B cell (primary cell): ENCODE results near the gene CECR2. TPM values are rescaled to one million over a fixed set of nuclear protein-coding genes. Genes with fewer than 3 reads are reported as not detected.

Source experiments
- ATAC-seq: fragments of 200-7000 bp; cut with Tn5 transposase; one replicate; pipeline ENCODE4 v1.10.0; 2021; ENCODE audit warnings: low read depth, mild to moderate bottlenecking, moderate number of reproducible peaks, moderate library complexity
- CTCF ChIA-PET: fragments of 350-600 bp; sonication (Branson Sonifier 250); formaldehyde crosslinking; loops from one replicate; lab custom pipeline; 2021; ENCODE audit warnings: antibody characterized with exemption, inconsistent platforms; lab: Charles Lee
- POLR2A ChIA-PET: fragments of 350-600 bp; sonication (Branson Sonifier 250); formaldehyde crosslinking; loops from one replicate; lab custom pipeline; 2021; ENCODE audit warnings: antibody characterized with exemption; lab: Charles Lee
- DNase-seq: peaks from one replicate; pipeline ENCODE4 v3.0.0; 2013
- H2AFZ ChIP-seq: 2 replicates; pipeline ENCODE4 v1.6.1; 2012; ENCODE audit warnings: mild to moderate bottlenecking, low read depth, low read length; ENCODE audit not compliant: insufficient read depth, poor library complexity, severe bottlenecking
- H3K27ac ChIP-seq, 2 donors: 1 replicate in 1 of 2; 2 replicates in 1 of 2; pipeline ENCODE4 v1.5.1; 2012 to 2013; ENCODE audit warnings: low read length in 2 of 2, mild to moderate bottlenecking in 2 of 2, moderate library complexity in 1 of 2
- H3K27me3 ChIP-seq, 4 experiments: fragments of 200-600 bp in 1 of 4; sonication (generic) in 1 of 4; replicated peaks in 1 of 4; 1 replicate in 2 of 4; 2 replicates in 2 of 4; pipeline versions ENCODE4 v1.6.1 to v1.7.0; 2013 to 2016; ENCODE audit warnings: low read length in 3 of 4, mild to moderate bottlenecking in 2 of 4, mixed read lengths in 1 of 4, moderate library complexity in 1 of 4; ENCODE audit not compliant: insufficient read depth in 4 of 4, control insufficient read depth in 3 of 4; ENCODE audit errors: control extremely low read depth in 1 of 4
- H3K36me3 ChIP-seq, 2 experiments: replicated peaks in 1 of 2; 1 replicate in 1 of 2; 2 replicates in 1 of 2; pipeline versions ENCODE4 v1.6.1 to v1.7.1; 2013; ENCODE audit warnings: low read length in 1 of 2; ENCODE audit not compliant: insufficient read depth in 2 of 2, control insufficient read depth in 1 of 2; ENCODE audit errors: control extremely low read depth in 1 of 2, extremely low read depth in 1 of 2
- H3K4me1 ChIP-seq, 2 donors: fragments of 200-600 bp in 1 of 2; sonication (generic) in 1 of 2; 1 replicate in 1 of 2; 2 replicates in 1 of 2; pipeline versions ENCODE4 v1.5.1 to v1.6.1; 2013 to 2017; ENCODE audit warnings: low read length in 2 of 2; ENCODE audit not compliant: control insufficient read depth in 2 of 2, insufficient read depth in 2 of 2
- H3K4me2 ChIP-seq: replicated peaks from 2 replicates; pipeline ENCODE3; 2012; ENCODE audit warnings: mild to moderate bottlenecking, low read depth, low read length; ENCODE audit not compliant: poor library complexity, severe bottlenecking
- H3K4me3 ChIP-seq, 5 experiments: fragments of 200-600 bp in 1 of 5; sonication (generic) in 1 of 5; 1 replicate in 3 of 5; 2 replicates in 2 of 5; pipeline versions ENCODE4 v1.5.1 to v1.7.0; 2011 to 2016; ENCODE audit warnings: low read length in 4 of 5, mild to moderate bottlenecking in 4 of 5, low read depth in 2 of 5, control low read depth in 1 of 5, moderate library complexity in 1 of 5; ENCODE audit not compliant: insufficient read depth in 1 of 5; ENCODE audit errors: control extremely low read depth in 1 of 5, extremely low read depth in 1 of 5
- H3K79me2 ChIP-seq: fragments of 200-600 bp; sonication (generic); one replicate; pipeline ENCODE4 v1.6.0; 2016; ENCODE audit warnings: low read length; ENCODE audit not compliant: control insufficient read depth, insufficient read depth
- H3K9ac ChIP-seq: fragments of 200-600 bp; sonication (generic); 2 replicates; pipeline ENCODE4 v1.6.1; 2017; ENCODE audit warnings: mild to moderate bottlenecking, low read length, moderate library complexity
- H3K9me3 ChIP-seq, 3 donors: one replicate each; pipeline versions ENCODE4 v1.6.1 to v1.7.1; 2013; ENCODE audit warnings: low read length in 2 of 3; ENCODE audit not compliant: control insufficient read depth in 2 of 3, insufficient read depth in 1 of 3; ENCODE audit errors: control extremely low read depth in 1 of 3
- H4K20me1 ChIP-seq: 2 replicates; pipeline ENCODE4 v1.6.0; 2012; ENCODE audit warnings: mild to moderate bottlenecking, low read length; ENCODE audit not compliant: insufficient read depth, control insufficient read depth, poor library complexity, severe bottlenecking
- H3K27ac Mint-ChIP-seq: one replicate; pipeline ENCODE4 v1.8.0; 2021; ENCODE audit warnings: mixed read lengths
- H3K27me3 Mint-ChIP-seq: one replicate; pipeline ENCODE4 v1.8.0; 2021; ENCODE audit warnings: mixed read lengths
- H3K4me1 Mint-ChIP-seq: one replicate; pipeline ENCODE4 v1.8.0; 2021; ENCODE audit warnings: mixed read lengths
- H3K4me3 Mint-ChIP-seq: one replicate; pipeline ENCODE4 v1.8.0; 2021; ENCODE audit warnings: mixed read lengths
- H3K9me3 Mint-ChIP-seq: one replicate; pipeline ENCODE4 v1.8.0; 2022; ENCODE audit warnings: mixed read lengths; ENCODE audit not compliant: insufficient read depth
- EZH2 ChIP-seq: IDR thresholded peaks from 2 replicates; pipeline ENCODE4 v1.6.1; 2012; ENCODE audit warnings: borderline replicate concordance, low read depth, mild to moderate bottlenecking, moderate library complexity, low read length; ENCODE audit not compliant: insufficient read depth, poor library complexity, severe bottlenecking
- WGBS: methylation state at CpG from one replicate; pipeline ENCODE4 v1.1.5; 2013; ENCODE audit warnings: missing lambda C conversion rate; ENCODE audit not compliant: insufficient coverage; 5-methylcytosine and 5-hydroxymethylcytosine counted together
- intact Hi-C: fragments of 100-400 bp; cut with micrococcal nuclease; formaldehyde crosslinking; loops from one replicate; pipeline ENCODE4 v1.10.0; 2022
- polyA plus RNA-seq: library from polyadenylated mRNA; depleted of rRNA; stranded (reverse); fragments of >200 nt; gene quantifications from 2 replicates; pipeline ENCODE4 v1.2.3, GENCODE V29; 2012
- total RNA-seq, 2 donors: library from RNA; stranded (reverse); fragments of 120-200 nt in 1 of 2; gene quantifications; 1 replicate in 1 of 2; 2 replicates in 1 of 2; pipeline versions ENCODE4 v1.2.3 to v1.2.4, GENCODE V29; 2013 to 2022
- TF ChIP-seq, protein P1 (sequence below): fragments of 200-600 bp; IDR thresholded peaks from one replicate; pipeline ENCODE4 v1.8.0; 2022; ENCODE audit warnings: antibody characterized with exemption, mild to moderate bottlenecking

The CECR2 gene
- total and polyA plus RNA-seq, 2 donors (not counting 1 experiment from before 2014, with no cell fraction given): 0.13 to 6.6 TPM

DNA sequence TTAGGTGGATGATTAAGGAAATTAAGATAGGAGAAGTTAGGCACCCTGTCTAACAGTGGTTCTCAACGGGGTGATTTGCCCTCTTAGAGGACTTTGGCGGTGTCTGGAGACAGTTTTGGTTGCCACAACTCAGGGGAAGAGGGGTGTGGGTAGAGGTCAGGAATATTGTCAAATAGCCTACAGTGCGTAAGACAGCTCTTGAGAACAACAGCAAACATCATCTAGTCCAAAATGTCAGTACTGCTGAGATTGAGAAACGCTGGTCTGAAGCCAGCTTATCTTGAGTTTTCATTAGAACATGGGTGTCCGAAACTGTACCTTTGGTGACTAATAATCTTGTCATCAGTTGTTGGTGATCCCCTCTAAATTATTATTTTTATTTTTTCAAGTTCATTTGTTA, 38.4 kb downstream of the CECR2 start:
- Histone ChIP-seq H3K27me3 (no peaks in the 10 kb centered on the region), H3K27ac (no peak overlapping the region), H3K9ac (no peak overlapping the region), H3K4me2 (no peak overlapping the region), H3K36me3 (no peaks in the 10 kb centered on the region), H2AFZ (no peak overlapping the region), H3K9me3 (no peaks in the 10 kb centered on the region), H4K20me1 (no peaks in the 10 kb centered on the region), H3K4me1 (no peaks in the 10 kb centered on the region), H3K79me2 (no peaks in the 10 kb centered on the region), H3K4me3 (no peak overlapping the region)
- Mint-ChIP-seq H3K9me3 (no peaks in the 10 kb centered on the region), H3K27ac (no peak overlapping the region), H3K4me1 (peaks cover 2% of the 10 kb centered on the region), H3K27me3 (no peaks in the 10 kb centered on the region), H3K4me3 (no peak overlapping the region)
- TF ChIP-seq, protein P1, sequence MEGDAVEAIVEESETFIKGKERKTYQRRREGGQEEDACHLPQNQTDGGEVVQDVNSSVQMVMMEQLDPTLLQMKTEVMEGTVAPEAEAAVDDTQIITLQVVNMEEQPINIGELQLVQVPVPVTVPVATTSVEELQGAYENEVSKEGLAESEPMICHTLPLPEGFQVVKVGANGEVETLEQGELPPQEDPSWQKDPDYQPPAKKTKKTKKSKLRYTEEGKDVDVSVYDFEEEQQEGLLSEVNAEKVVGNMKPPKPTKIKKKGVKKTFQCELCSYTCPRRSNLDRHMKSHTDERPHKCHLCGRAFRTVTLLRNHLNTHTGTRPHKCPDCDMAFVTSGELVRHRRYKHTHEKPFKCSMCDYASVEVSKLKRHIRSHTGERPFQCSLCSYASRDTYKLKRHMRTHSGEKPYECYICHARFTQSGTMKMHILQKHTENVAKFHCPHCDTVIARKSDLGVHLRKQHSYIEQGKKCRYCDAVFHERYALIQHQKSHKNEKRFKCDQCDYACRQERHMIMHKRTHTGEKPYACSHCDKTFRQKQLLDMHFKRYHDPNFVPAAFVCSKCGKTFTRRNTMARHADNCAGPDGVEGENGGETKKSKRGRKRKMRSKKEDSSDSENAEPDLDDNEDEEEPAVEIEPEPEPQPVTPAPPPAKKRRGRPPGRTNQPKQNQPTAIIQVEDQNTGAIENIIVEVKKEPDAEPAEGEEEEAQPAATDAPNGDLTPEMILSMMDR: no peak
- TF ChIP-seq EZH2: no peak
- DNase-seq (no peak), ATAC-seq (no peak)
- intact Hi-C loops: no loop called here
- WGBS: 91% methylated on average over 3 of the region's 5 CpGs
- CTCF ChIA-PET: no interaction called here
- POLR2A ChIA-PET: no interaction called here

DNA sequence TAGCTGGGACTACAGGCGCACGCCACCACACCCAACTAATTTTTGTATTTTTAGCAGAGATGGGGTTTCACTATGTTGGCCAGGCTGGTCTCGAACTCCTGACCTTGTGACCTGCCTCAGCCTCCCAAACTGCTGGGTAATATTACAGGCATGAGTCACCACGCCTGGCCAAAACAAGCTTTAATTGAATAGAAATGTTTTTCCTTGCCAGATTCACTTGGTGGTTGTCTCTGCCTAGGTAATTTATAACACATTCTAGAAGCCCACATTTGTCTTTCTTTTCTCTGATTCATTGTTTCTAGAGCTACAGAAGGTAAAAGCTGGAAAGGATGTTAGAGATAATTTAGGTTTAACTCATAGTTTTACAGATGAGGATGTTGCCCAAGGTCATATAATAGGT, 41.3 kb downstream of the CECR2 start:
- Histone ChIP-seq H3K4me3 (no peak overlapping the region), H3K9me3 (no peaks in the 10 kb centered on the region), H3K4me1 (no peaks in the 10 kb centered on the region), H2AFZ (no peak overlapping the region), H3K4me2 (no peak overlapping the region), H3K27ac (no peak overlapping the region), H3K36me3 (no peaks in the 10 kb centered on the region), H4K20me1 (no peaks in the 10 kb centered on the region), H3K79me2 (peaks cover 2% of the 10 kb centered on the region), H3K9ac (no peak overlapping the region), H3K27me3 (no peaks in the 10 kb centered on the region)
- CTCF ChIA-PET: no interaction called here
- Mint-ChIP-seq H3K27me3 (no peaks in the 10 kb centered on the region), H3K4me3 (no peak overlapping the region), H3K4me1 (no peaks in the 10 kb centered on the region), H3K27ac (no peak overlapping the region), H3K9me3 (no peaks in the 10 kb centered on the region)
- DNase-seq (no peak), ATAC-seq (no peak)
- intact Hi-C loops: no loop called here
- WGBS: no CpG with 5 or more reads among the region's 4 CpGs
- no peak for TF ChIP-seq EZH2
- TF ChIP-seq, protein P1: no peak
- POLR2A ChIA-PET: no interaction called here
